OCI-LY1 (cell line): Measurements from ENCODE around the gene TIMMDC1.

Source experiments
- H2AFZ ChIP-seq: fragments of 200-600 bp; sonication (generic), shearing (Covaris generic); 2 replicates; pipeline ENCODE4 v1.6.0; 2014; ENCODE audit warnings: antibody characterized with exemption, mild to moderate bottlenecking, low read length
- H3F3A ChIP-seq: fragments of 200-600 bp; sonication (generic), shearing (Covaris generic); 2 replicates; pipeline ENCODE4 v1.6.0; 2014; ENCODE audit warnings: mild to moderate bottlenecking, antibody characterized with exemption, low read length, moderate library complexity; ENCODE audit not compliant: insufficient read depth
- H3K27ac ChIP-seq: fragments of 200-600 bp; sonication (generic); 2 replicates; pipeline ENCODE4 v1.5.1; 2014; ENCODE audit warnings: low read length, mixed run types, mild to moderate bottlenecking, low read depth; ENCODE audit not compliant: poor library complexity, severe bottlenecking
- H3K27me3 ChIP-seq: fragments of 200-600 bp; sonication (generic); 2 replicates; pipeline ENCODE4 v1.6.0; 2014; ENCODE audit warnings: antibody characterized with exemption, mild to moderate bottlenecking, low read length, moderate library complexity; ENCODE audit not compliant: insufficient read depth
- H3K36me3 ChIP-seq: fragments of 200-600 bp; sonication (generic); 2 replicates; pipeline ENCODE4 v1.6.1; 2014; ENCODE audit warnings: mild to moderate bottlenecking, antibody characterized with exemption, low read length, moderate library complexity, mixed read lengths; ENCODE audit not compliant: insufficient read depth
- H3K4me1 ChIP-seq: fragments of 200-600 bp; sonication (generic); 2 replicates; pipeline ENCODE4 v1.5.1; 2014; ENCODE audit warnings: mild to moderate bottlenecking, low read length, moderate library complexity; ENCODE audit not compliant: insufficient read depth, severe bottlenecking
- H3K4me2 ChIP-seq: fragments of 200-600 bp; sonication (generic), shearing (Covaris generic); 2 replicates; pipeline ENCODE4 v1.6.1; 2014; ENCODE audit warnings: low read length
- H3K4me3 ChIP-seq: fragments of 200-600 bp; sonication (generic); 2 replicates; pipeline ENCODE4 v1.5.1; 2014; ENCODE audit warnings: low read length, low read depth, mild to moderate bottlenecking, mixed read lengths; ENCODE audit not compliant: poor library complexity, severe bottlenecking
- H3K79me2 ChIP-seq: fragments of 200-600 bp; shearing (Covaris generic); 2 replicates; pipeline ENCODE4 v1.6.1; 2016; ENCODE audit warnings: mixed run types, low read length, mixed read lengths; ENCODE audit not compliant: insufficient read depth
- H3K9ac ChIP-seq: fragments of 200-600 bp; sonication (generic), shearing (Covaris generic); 2 replicates; pipeline ENCODE4 v1.6.1; 2014; ENCODE audit warnings: mild to moderate bottlenecking, low read length, mixed read lengths
- H3K9me2 ChIP-seq: fragments of 200-600 bp; sonication (generic), shearing (Covaris generic); 2 replicates; pipeline ENCODE4 v1.6.1; 2014; ENCODE audit warnings: low read depth, mild to moderate bottlenecking, low read length, mixed read lengths
- H3K9me3 ChIP-seq: fragments of 200-600 bp; shearing (Covaris generic); 2 replicates; pipeline ENCODE4 v1.6.1; 2014; ENCODE audit warnings: low read length, mixed read lengths
- H4K20me1 ChIP-seq: fragments of 200-600 bp; sonication (generic), shearing (Covaris generic); 2 replicates; pipeline ENCODE4 v1.6.0; 2016; ENCODE audit warnings: mild to moderate bottlenecking, low read length; ENCODE audit not compliant: insufficient read depth
- EZH2 ChIP-seq: fragments of 200-600 bp; sonication (generic), shearing (Covaris generic); IDR thresholded peaks from 2 replicates; pipeline ENCODE4 v1.8.0; 2017; ENCODE audit warnings: borderline replicate concordance, mixed run types, mild to moderate bottlenecking, antibody characterized with exemption, low read length, moderate library complexity, mixed read lengths
- TF ChIP-seq, protein P1 (sequence below): fragments of 200-600 bp; sonication (generic), shearing (Covaris generic); IDR thresholded peaks from 2 replicates; pipeline ENCODE4 v1.5.1; 2017; ENCODE audit warnings: mild to moderate bottlenecking, antibody characterized with exemption, low read length, moderate library complexity, mixed read lengths

Gene TIMMDC1

DNA sequence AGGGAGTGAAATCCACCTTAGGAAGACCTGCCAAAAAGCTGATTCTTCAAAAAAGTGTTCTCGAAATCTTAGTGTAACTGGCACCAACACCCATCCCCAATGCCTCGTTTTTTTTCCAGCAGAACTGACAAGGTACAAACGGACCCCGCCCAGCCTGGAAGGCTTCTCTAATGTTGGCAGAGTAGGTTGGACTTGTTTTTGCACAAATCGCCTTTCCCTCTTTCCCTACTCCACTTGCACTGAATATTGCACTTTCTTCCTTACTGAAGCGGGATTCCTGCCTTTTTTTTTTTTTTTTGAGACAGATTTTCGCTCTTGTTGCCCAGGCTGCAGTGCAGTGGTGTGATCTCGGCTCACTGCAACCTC is 544 bp upstream of the TIMMDC1 start:
- no peak overlapping the region for H3K27ac ChIP-seq
- H3K9me2 ChIP-seq, result no peaks in the 10 kb centered on the region
- no peaks in the 10 kb centered on the region for H3F3A ChIP-seq
- H3K36me3 ChIP-seq, result peaks cover 9% of the 10 kb centered on the region; the same call in 1 of the 2 replicates
- peaks cover 23% of the 10 kb centered on the region for H3K79me2 ChIP-seq
- H3K27me3 ChIP-seq, result no peaks in the 10 kb centered on the region
- peak overlapping the region; percentile 82 for H3K4me3 ChIP-seq
- TF ChIP-seq EZH2, result no peak
- TF ChIP-seq, protein P1, sequence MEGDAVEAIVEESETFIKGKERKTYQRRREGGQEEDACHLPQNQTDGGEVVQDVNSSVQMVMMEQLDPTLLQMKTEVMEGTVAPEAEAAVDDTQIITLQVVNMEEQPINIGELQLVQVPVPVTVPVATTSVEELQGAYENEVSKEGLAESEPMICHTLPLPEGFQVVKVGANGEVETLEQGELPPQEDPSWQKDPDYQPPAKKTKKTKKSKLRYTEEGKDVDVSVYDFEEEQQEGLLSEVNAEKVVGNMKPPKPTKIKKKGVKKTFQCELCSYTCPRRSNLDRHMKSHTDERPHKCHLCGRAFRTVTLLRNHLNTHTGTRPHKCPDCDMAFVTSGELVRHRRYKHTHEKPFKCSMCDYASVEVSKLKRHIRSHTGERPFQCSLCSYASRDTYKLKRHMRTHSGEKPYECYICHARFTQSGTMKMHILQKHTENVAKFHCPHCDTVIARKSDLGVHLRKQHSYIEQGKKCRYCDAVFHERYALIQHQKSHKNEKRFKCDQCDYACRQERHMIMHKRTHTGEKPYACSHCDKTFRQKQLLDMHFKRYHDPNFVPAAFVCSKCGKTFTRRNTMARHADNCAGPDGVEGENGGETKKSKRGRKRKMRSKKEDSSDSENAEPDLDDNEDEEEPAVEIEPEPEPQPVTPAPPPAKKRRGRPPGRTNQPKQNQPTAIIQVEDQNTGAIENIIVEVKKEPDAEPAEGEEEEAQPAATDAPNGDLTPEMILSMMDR, result no peak
- no peaks in the 10 kb centered on the region for H3K9me3 ChIP-seq
- H3K4me1 ChIP-seq, result peaks cover 31% of the 10 kb centered on the region
- H3K4me2 ChIP-seq, result peak overlapping the region; percentile 97
- peak overlapping the region; percentile 93 for H3K9ac ChIP-seq
- no peaks in the 10 kb centered on the region for H4K20me1 ChIP-seq
- H2AFZ ChIP-seq, result no peak overlapping the region

DNA sequence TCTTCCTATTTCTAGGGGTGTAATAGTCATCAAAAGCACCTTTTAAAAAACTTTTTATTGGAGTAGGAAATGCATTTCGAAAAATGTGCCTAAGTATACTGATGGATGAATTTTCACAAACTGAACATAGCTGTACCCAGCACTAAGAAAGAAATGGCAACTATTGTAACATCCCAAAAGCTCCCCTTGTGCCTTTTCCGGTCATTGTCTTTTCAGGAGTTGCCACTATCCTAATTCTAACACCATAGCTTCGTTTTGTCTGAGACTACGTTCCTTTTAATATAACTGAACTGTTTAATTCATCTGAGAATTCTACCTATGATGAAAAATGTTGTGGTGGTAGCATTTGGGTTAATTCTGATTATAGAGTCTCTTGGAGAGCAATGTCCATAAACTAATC is 1.9 kb downstream of the TIMMDC1 start:
- Histone ChIP-seq H3F3A (no peaks in the 10 kb centered on the region), H3K4me1 (peaks cover 31% of the 10 kb centered on the region), H3K4me2 (peak overlapping the region; percentile 97), H3K27ac (peak overlapping the region; percentile 51), H4K20me1 (no peaks in the 10 kb centered on the region), H3K9me2 (no peaks in the 10 kb centered on the region), H3K9ac (peak overlapping the region; percentile 93), H3K79me2 (peaks cover 23% of the 10 kb centered on the region), H2AFZ (no peak overlapping the region), H3K27me3 (no peaks in the 10 kb centered on the region), H3K9me3 (no peaks in the 10 kb centered on the region), H3K4me3 (peak overlapping the region; percentile 82), H3K36me3 (peaks cover 26% of the 10 kb centered on the region)
- TF ChIP-seq EZH2, result no peak
- TF ChIP-seq, protein P1, result no peak

DNA sequence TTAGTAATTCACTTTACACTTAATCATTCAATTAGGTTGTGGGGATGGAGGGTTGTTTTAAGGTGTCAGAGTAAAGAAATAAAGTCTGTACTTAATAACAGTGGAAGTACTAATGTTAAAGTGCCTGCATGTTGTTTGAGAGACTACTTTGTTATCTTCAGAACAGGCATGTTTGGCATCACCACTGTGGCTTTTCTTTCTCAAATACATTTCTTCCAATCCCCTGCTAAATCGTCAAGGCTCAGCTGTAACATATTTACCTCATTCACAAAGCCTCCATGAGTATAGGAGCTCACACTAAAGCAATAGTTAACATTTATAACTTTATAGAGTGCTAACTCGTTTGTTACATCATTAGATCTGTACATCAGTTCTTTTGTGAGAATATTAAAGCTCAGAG is 2.6 kb downstream of the TIMMDC1 start:
- TF ChIP-seq EZH2, result no peak
- Histone ChIP-seq H3K27me3 (no peaks in the 10 kb centered on the region), H3K4me3 (peak overlapping the region; percentile 82), H3K9me2 (no peaks in the 10 kb centered on the region), H3K79me2 (peaks cover 23% of the 10 kb centered on the region), H3K36me3 (peaks cover 32% of the 10 kb centered on the region), H3F3A (no peaks in the 10 kb centered on the region), H3K4me1 (peaks cover 31% of the 10 kb centered on the region), H2AFZ (no peak overlapping the region), H3K27ac (peak overlapping the region; percentile 32), H3K4me2 (peak overlapping the region; percentile 97), H3K9me3 (no peaks in the 10 kb centered on the region), H4K20me1 (no peaks in the 10 kb centered on the region), H3K9ac (peak overlapping the region; percentile 93; the same call in 1 of the 2 replicates)

DNA sequence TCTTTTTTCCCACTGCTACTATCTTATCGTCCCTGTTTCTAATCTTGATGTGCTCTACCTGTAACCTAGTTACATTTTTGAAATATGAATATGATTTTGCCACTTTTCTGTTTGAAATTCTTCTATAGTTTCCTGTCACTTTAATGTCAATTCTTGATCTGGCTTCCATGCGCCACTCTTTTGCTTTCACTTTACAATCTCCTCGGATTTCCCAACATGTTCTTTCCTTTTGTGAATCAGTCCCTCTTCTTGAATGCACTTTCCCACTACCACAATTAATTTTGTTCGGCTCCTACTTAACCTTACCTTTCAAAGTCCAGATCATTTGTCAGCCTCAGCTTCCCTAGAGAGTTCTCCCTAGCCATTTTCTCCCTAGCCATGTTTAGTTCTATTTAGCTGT is 8.3 kb downstream of the TIMMDC1 start:
- Histone ChIP-seq H3K4me1 (no peaks in the 10 kb centered on the region), H3F3A (no peaks in the 10 kb centered on the region), H2AFZ (no peak overlapping the region), H3K27me3 (no peaks in the 10 kb centered on the region), H3K27ac (no peak overlapping the region), H3K36me3 (peaks cover 73% of the 10 kb centered on the region), H3K9ac (no peak overlapping the region), H3K9me3 (no peaks in the 10 kb centered on the region), H4K20me1 (no peaks in the 10 kb centered on the region), H3K4me3 (no peak overlapping the region), H3K9me2 (no peaks in the 10 kb centered on the region), H3K79me2 (peaks cover 3% of the 10 kb centered on the region; the same call in 1 of the 2 replicates), H3K4me2 (no peak overlapping the region)
- no peak for TF ChIP-seq EZH2
- TF ChIP-seq, protein P1, result no peak
